Tibial nerve (tissue), 4 donors: ENCODE measurements around the gene TMEM200B. TPM values are rescaled to one million over a fixed set of nuclear protein-coding genes. Genes with fewer than 3 reads are reported as not detected.
A peak's percentile ranks its signal among the peaks of the same experiment; 100 is the strongest.
"Not testable (repeated sequence)": the region's sequence is repeated elsewhere in the genome, so short reads cannot be mapped to it uniquely, and the experiment has no call there.

ENCODE experiments used
- DNase-seq, 2 donors: peaks; one replicate each; pipeline ENCODE4 v3.0.0-alpha.2; 2019; ENCODE audit warnings: low spot score in 2 of 2
- H3K27ac ChIP-seq, 4 donors: fragments of 200-600 bp; sonication (generic) in 3 of 4; one replicate each; pipeline ENCODE4 v1.5.1; 2017 to 2019; ENCODE audit warnings: mild to moderate bottlenecking in 1 of 4
- H3K27me3 ChIP-seq, 2 donors: fragments of 200-600 bp; sonication (generic) in 1 of 2; one replicate each; pipeline versions ENCODE4 v1.5.1 to v1.6.0; 2017 to 2019
- H3K36me3 ChIP-seq, 3 donors: fragments of 200-600 bp; sonication (generic); one replicate each; pipeline ENCODE4 v1.5.1; 2018 to 2019
- H3K4me1 ChIP-seq, 4 donors: fragments of 200-600 bp; sonication (generic) in 3 of 4; one replicate each; pipeline ENCODE4 v1.5.1; 2017 to 2019
- H3K4me3 ChIP-seq, 4 donors: fragments of 200-600 bp; sonication (generic) in 3 of 4; one replicate each; pipeline ENCODE4 v1.5.1; 2017 to 2019; ENCODE audit warnings: mild to moderate bottlenecking in 1 of 4, moderate library complexity in 1 of 4
- H3K9me3 ChIP-seq, 4 donors: fragments of 200-600 bp; sonication (generic) in 3 of 4; one replicate each; pipeline ENCODE4 v1.5.1; 2017 to 2019
- CTCF ChIP-seq, 5 experiments: fragments of 200-600 bp in 3 of 5; fragments of 450-650 bp in 2 of 5; sonication (generic) in 3 of 5; IDR thresholded peaks; one replicate each; pipeline ENCODE4 v1.5.1; 2016 to 2019; ENCODE audit warnings: antibody characterized with exemption in 5 of 5, mild to moderate bottlenecking in 3 of 5, moderate library complexity in 2 of 5
- EP300 ChIP-seq, 2 donors: sonication (generic); formaldehyde crosslinking; IDR thresholded peaks; one replicate each; pipeline ENCODE4 v1.6.1; 2017; ENCODE audit warnings: antibody characterized with exemption in 2 of 2, mild to moderate bottlenecking in 1 of 2
- POLR2A ChIP-seq, 2 donors: fragments of 450-650 bp; IDR thresholded peaks; one replicate each; pipeline ENCODE4 v1.6.1; 2017; ENCODE audit warnings: antibody characterized with exemption in 2 of 2, mild to moderate bottlenecking in 2 of 2, moderate library complexity in 2 of 2
- WGBS, 2 donors: methylation state at CpG; one replicate each; pipeline ENCODE4 v1.1.5; 2018; 5-methylcytosine and 5-hydroxymethylcytosine counted together
- total RNA-seq, 4 donors: library from RNA; depleted of rRNA; stranded (reverse); fragments of >200 nt; gene quantifications; one replicate each; pipeline ENCODE4 v1.1.0, GENCODE V29; 2016

TMEM200B gene
- total RNA-seq, 4 donors from 2014 or later: 16.1 to 27.7 (median 22.6) TPM

- peaks cover 0 to 71% (median 6%) of the 10 kb centered on the region in 4 donors for H3K4me1 ChIP-seq
- H3K9me3 ChIP-seq: no peaks in the 10 kb centered on the region
- no peaks in the 10 kb centered on the region for H3K27me3 ChIP-seq
- TF ChIP-seq EP300 (IDR thresholded peaks at IDR 0.05) (no peak), CTCF (IDR thresholded peaks at IDR 0.05) (no peak), POLR2A (IDR thresholded peaks at IDR 0.05) (no peak)
- peaks cover 0 to 57% (median 7%) of the 10 kb centered on the region in 3 donors for H3K36me3 ChIP-seq
- H3K4me3 ChIP-seq: no peak overlapping the region
- DNase-seq: no peak
- peak overlapping the region in 1 of 4 donors; percentile 19 for H3K27ac ChIP-seq
- 51 to 54% methylated on average over 3 of the region's 3 CpGs for WGBS, 2 donors
These were observed 36.1 kb upstream of the TMEM200B start for GRCh38 chr1:29159773-29160172.

DNA sequence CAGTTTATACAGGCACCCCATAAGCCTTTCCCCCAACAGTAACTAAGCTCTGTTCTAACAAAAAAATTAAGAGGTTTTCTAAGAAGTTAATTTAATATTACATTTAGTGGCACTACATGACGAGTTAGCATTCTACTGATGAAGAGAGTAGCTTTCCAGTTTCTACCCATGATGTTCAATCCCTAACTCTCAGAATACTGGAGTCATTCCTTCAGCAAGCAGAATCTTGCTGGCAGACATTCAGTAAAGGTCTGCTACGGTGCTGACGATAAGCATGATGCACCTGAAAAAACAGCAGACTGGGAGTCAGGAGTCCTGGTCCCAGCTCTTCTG is 33.5 kb upstream of the TMEM200B start:
- H3K27ac ChIP-seq: no peak overlapping the region
- no peak for DNase-seq
- H3K27me3 ChIP-seq: no peaks in the 10 kb centered on the region
- H3K4me3 ChIP-seq: no peak overlapping the region
- WGBS, 2 donors: 68 to 69% methylated on average over 3 of the region's 3 CpGs
- peaks cover 0 to 82% (median 31%) of the 10 kb centered on the region in 3 donors for H3K36me3 ChIP-seq
- H3K9me3 ChIP-seq: no peaks in the 10 kb centered on the region
- H3K4me1 ChIP-seq: peaks cover 0 to 48% (median 6%) of the 10 kb centered on the region in 4 donors
- TF ChIP-seq EP300 (IDR thresholded peaks at IDR 0.05) (no peak), POLR2A (IDR thresholded peaks at IDR 0.05) (no peak), CTCF (IDR thresholded peaks at IDR 0.05) (no peak)

DNA sequence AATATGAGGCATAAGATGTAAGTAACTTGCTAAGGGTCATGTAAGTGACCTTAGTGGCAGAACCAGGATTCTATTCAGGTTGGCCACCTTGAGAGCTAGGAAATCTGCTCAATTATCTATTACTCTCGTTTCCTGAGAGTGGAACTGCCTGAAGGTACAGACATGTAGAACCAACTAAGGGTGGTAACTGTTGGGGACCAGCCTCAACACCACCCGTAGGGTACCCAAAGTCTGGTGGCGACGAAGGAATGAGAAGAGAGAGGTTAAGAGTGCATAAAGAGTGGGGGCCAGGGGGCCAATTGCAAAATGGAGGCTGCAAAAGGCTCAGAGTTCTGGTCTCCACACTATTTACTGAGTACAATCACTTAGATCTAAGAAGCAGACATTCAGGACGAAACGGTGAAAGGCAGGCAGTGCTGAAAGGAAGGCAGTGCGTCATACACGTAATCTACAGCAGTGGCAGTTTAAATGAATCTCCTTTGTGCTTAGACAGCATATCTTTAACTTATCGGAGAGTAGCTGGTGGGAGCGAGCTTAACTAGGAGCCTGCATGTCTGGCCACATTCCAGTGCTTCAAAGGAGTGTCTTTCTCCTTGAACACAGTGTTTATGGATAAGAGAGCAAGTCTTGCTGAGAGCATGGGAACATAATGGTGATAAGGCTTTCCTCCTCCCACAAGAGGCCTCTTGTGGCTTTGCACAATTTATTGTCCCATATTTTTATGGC is 33.0 kb upstream of the TMEM200B start:
- Histone ChIP-seq H3K27me3 (no peaks in the 10 kb centered on the region), H3K27ac (peak overlapping the region in 1 of 4 donors; percentile 29), H3K9me3 (no peaks in the 10 kb centered on the region), H3K4me1 (peaks cover 0 to 43% (median 2%) of the 10 kb centered on the region in 4 donors), H3K4me3 (no peak overlapping the region), H3K36me3 (peaks cover 0 to 88% (median 36%) of the 10 kb centered on the region in 3 donors)
- WGBS, 2 donors: 35 to 39% methylated on average over 10 of the region's 10 CpGs
- DNase-seq: no peak
- TF ChIP-seq POLR2A (IDR thresholded peaks at IDR 0.05) (no peak), CTCF (IDR thresholded peaks at IDR 0.05) (no peak), EP300 (IDR thresholded peaks at IDR 0.05) (no peak)

DNA sequence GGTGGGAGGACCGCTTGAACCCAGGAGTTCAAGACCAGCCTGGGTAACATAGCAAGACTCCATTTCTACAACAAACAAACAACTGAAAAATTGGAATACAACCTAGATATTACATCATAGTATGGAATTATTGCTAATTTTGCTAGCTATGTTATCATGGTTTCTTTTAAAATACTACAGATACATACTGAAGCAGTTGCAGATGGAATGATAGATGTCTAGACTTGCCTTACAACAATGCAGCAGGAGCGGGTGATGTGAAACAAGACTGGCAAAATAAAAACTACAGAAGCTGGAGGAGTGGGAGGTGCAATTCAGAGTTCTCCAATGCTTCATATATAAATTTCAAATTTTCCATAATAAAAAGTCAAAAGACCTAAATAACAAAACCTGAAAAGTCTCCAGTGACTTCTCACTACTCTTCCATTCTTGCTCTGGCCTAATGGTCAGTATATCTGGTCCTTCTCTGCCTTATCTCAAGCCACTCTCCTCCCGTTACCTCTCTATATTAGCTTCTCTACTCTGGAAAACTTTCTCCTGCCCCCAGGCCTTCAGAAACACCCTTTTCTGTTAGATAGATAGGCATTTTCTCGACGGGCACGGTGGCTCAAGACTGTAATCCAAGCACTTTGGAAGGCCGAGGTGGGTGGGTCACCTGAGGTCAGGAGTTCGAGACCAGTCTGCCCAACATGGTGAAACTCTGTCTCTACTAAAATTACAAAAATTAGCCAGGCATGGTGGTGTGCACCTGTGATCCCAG is 28.5 kb upstream of the TMEM200B start:
- Histone ChIP-seq H3K4me1 (peaks cover 0 to 15% (median 0%) of the 10 kb centered on the region in 4 donors), H3K27me3 (no peaks in the 10 kb centered on the region), H3K27ac (no peak overlapping the region), H3K36me3 (peaks cover 5 to 99% (median 56%) of the 10 kb centered on the region in 3 donors), H3K4me3 (no peak overlapping the region), H3K9me3 (no peaks in the 10 kb centered on the region)
- WGBS, 2 donors: 91 to 96% methylated on average over 8 of the region's 8 CpGs
- DNase-seq: no peak
- TF ChIP-seq EP300 (IDR thresholded peaks at IDR 0.05) (no peak), POLR2A (IDR thresholded peaks at IDR 0.05) (no peak), CTCF (IDR thresholded peaks at IDR 0.05) (no peak)

- not testable (repeated sequence) for H3K27me3 ChIP-seq, H3K9me3 ChIP-seq, DNase-seq, H3K4me3 ChIP-seq, H3K4me1 ChIP-seq, H3K27ac ChIP-seq
- H3K36me3 ChIP-seq: peaks cover 5 to 100% (median 59%) of the 10 kb centered on the region in 3 donors
- 97 to 98% methylated on average over 9 of the region's 9 CpGs for WGBS, 2 donors
These were observed 26.6 kb upstream of the TMEM200B start for GRCh38 chr1:29150346-29150745.
